Ishikawa (cell line): ENCODE measurements around the gene FGD2.

Source experiments
- EP300 ChIP-seq: IDR thresholded peaks from 2 replicates; pipeline ENCODE4 v1.6.1; 2012; ENCODE audit warnings: borderline replicate concordance
- RAD21 ChIP-seq: IDR thresholded peaks from 2 replicates; pipeline ENCODE4 v1.6.1; 2012; ENCODE audit warnings: low read depth
- TAF1 ChIP-seq: IDR thresholded peaks from 2 replicates; pipeline ENCODE4 v1.6.1; 2012; ENCODE audit warnings: low read depth, mild to moderate bottlenecking
- TCF12 ChIP-seq: IDR thresholded peaks from 2 replicates; pipeline ENCODE4 v1.6.1; 2012; ENCODE audit warnings: low read depth
- TEAD4 ChIP-seq: IDR thresholded peaks from 2 replicates; pipeline ENCODE4 v1.6.1; 2012

GRCh38 chr6:37010402-37010892 is 5.0 kb downstream of the FGD2 start:
- TF ChIP-seq TEAD4 (no peak), TAF1 (no peak), TCF12 (no peak), RAD21 (no peak), EP300 (no peak)
